ENCODE measurements around the gene PLCH1. TPM values are rescaled to one million over a fixed set of nuclear protein-coding genes. Genes with fewer than 3 reads are reported as not detected.

Gene PLCH1
- total and polyA plus RNA-seq, 5 donors = 1.1 to 6.3 (median 3.4) TPM

- H3K27ac ChIP-seq (ENCODE audit: low read length) = no peak overlapping the region
- ATAC-seq (no peak), DNase-seq (no peak)
- peaks cover 2% of the 10 kb centered on the region for H3K4me1 ChIP-seq (ENCODE audit: control insufficient read depth, insufficient read depth, low read length)
- H3K4me3 ChIP-seq (ENCODE audit: low read length) = no peak overlapping the region
- intact Hi-C loops (cut with DNase I) = no loop called here
- no peaks in the 10 kb centered on the region for H3K9me3 ChIP-seq (ENCODE audit: control insufficient read depth, low read length)
- WGBS = 56% methylated on average over 3 of the region's 3 CpGs
- no peaks in the 10 kb centered on the region for H3K27me3 ChIP-seq (ENCODE audit: control insufficient read depth, insufficient read depth)
Measured at GRCh38 chr3:155334215-155334913, 410.5 kb downstream of the PLCH1 start.

GRCh38 chr3:155332716-155333115, 412.2 kb downstream of the PLCH1 start:
- Histone ChIP-seq H3K4me1 (ENCODE audit: control insufficient read depth, insufficient read depth, low read length) (peaks cover 2% of the 10 kb centered on the region), H3K9me3 (ENCODE audit: control insufficient read depth, low read length) (no peaks in the 10 kb centered on the region), H3K4me3 (ENCODE audit: low read length) (no peak overlapping the region), H3K27me3 (ENCODE audit: control insufficient read depth, insufficient read depth) (no peaks in the 10 kb centered on the region), H3K27ac (ENCODE audit: low read length) (no peak overlapping the region)
- no peak for DNase-seq
- intact Hi-C loops (cut with DNase I) = no loop called here
- 89% methylated on average over 4 of the region's 4 CpGs for WGBS
- no peak for ATAC-seq

GRCh38 chr3:155331078-155331477, 413.8 kb downstream of the PLCH1 start:
- Histone ChIP-seq H3K27ac (ENCODE audit: low read length) (no peak overlapping the region), H3K27me3 (ENCODE audit: control insufficient read depth, insufficient read depth) (no peaks in the 10 kb centered on the region), H3K9me3 (ENCODE audit: control insufficient read depth, low read length) (no peaks in the 10 kb centered on the region), H3K4me1 (ENCODE audit: control insufficient read depth, insufficient read depth, low read length) (peaks cover 2% of the 10 kb centered on the region), H3K4me3 (ENCODE audit: low read length) (no peak overlapping the region)
- no peak for DNase-seq
- no peak for ATAC-seq
- intact Hi-C loops (cut with DNase I) = no loop called here
- 88% methylated on average over 2 of the region's 2 CpGs for WGBS

- no peak overlapping the region for H3K27ac ChIP-seq (ENCODE audit: low read length)
- intact Hi-C loops (cut with DNase I) = no loop called here
- no peak for ATAC-seq
- no peaks in the 10 kb centered on the region for H3K9me3 ChIP-seq (ENCODE audit: control insufficient read depth, low read length)
- no peak overlapping the region for H3K4me3 ChIP-seq (ENCODE audit: low read length)
- no peaks in the 10 kb centered on the region for H3K27me3 ChIP-seq (ENCODE audit: control insufficient read depth, insufficient read depth)
- DNase-seq = no peak
- H3K4me1 ChIP-seq (ENCODE audit: control insufficient read depth, insufficient read depth, low read length) = peaks cover 2% of the 10 kb centered on the region
Measured at GRCh38 chr3:155330370-155330769, 414.5 kb downstream of the PLCH1 start.

GRCh38 chr3:155329513-155330048, 415.3 kb downstream of the PLCH1 start:
- intact Hi-C loops (cut with DNase I) = loop anchor here in 3 of 4 donors (10.0 kb wide), 2 partner anchors 575 to 995 kb away; no protein-coding TSS in a partner anchor

GRCh38 chr3:155327871-155328270, 417.0 kb downstream of the PLCH1 start:
- WGBS = 80% methylated on average over 2 of the region's 2 CpGs
- H3K27me3 ChIP-seq (ENCODE audit: control insufficient read depth, insufficient read depth) = no peaks in the 10 kb centered on the region
- ATAC-seq (no peak), DNase-seq (no peak)
- H3K27ac ChIP-seq (ENCODE audit: low read length) = no peak overlapping the region
- H3K4me3 ChIP-seq (ENCODE audit: low read length) = no peak overlapping the region
- intact Hi-C loops (cut with DNase I) = loop anchor here in 3 of 4 donors (10.0 kb wide), 2 partner anchors 573 to 993 kb away; no protein-coding TSS in a partner anchor
- no peaks in the 10 kb centered on the region for H3K9me3 ChIP-seq (ENCODE audit: control insufficient read depth, low read length)
- H3K4me1 ChIP-seq (ENCODE audit: control insufficient read depth, insufficient read depth, low read length) = no peaks in the 10 kb centered on the region

More at GRCh38 chr3:155329513-155330048, 415.3 kb downstream of the PLCH1 start:
- Histone ChIP-seq H3K27me3 (ENCODE audit: control insufficient read depth, insufficient read depth) (no peaks in the 10 kb centered on the region), H3K4me1 (ENCODE audit: control insufficient read depth, insufficient read depth, low read length) (no peaks in the 10 kb centered on the region), H3K9me3 (ENCODE audit: control insufficient read depth, low read length) (no peaks in the 10 kb centered on the region), H3K4me3 (ENCODE audit: low read length) (no peak overlapping the region), H3K27ac (ENCODE audit: low read length) (no peak overlapping the region)
- DNase-seq (no peak), ATAC-seq (no peak)
- 90% methylated on average over 6 of the region's 6 CpGs for WGBS

- Histone ChIP-seq H3K27ac (ENCODE audit: low read length) (no peak overlapping the region), H3K4me1 (ENCODE audit: control insufficient read depth, insufficient read depth, low read length) (no peaks in the 10 kb centered on the region), H3K27me3 (ENCODE audit: control insufficient read depth, insufficient read depth) (no peaks in the 10 kb centered on the region), H3K4me3 (ENCODE audit: low read length) (no peak overlapping the region), H3K9me3 (ENCODE audit: control insufficient read depth, low read length) (no peaks in the 10 kb centered on the region)
- intact Hi-C loops (cut with DNase I) = loop anchor here in 3 of 4 donors (10.0 kb wide), 2 partner anchors 573 to 993 kb away; no protein-coding TSS in a partner anchor
- WGBS = 93% methylated on average over 1 of the region's 1 CpG
- no peak for ATAC-seq
- DNase-seq = no peak
Measured at GRCh38 chr3:155327430-155327829, 417.4 kb downstream of the PLCH1 start.

GRCh38 chr3:155326901-155327300, 418.0 kb downstream of the PLCH1 start:
- ATAC-seq (no peak), DNase-seq (no peak)
- Histone ChIP-seq H3K9me3 (ENCODE audit: control insufficient read depth, low read length) (no peaks in the 10 kb centered on the region), H3K27ac (ENCODE audit: low read length) (no peak overlapping the region), H3K4me1 (ENCODE audit: control insufficient read depth, insufficient read depth, low read length) (no peaks in the 10 kb centered on the region), H3K4me3 (ENCODE audit: low read length) (no peak overlapping the region), H3K27me3 (ENCODE audit: control insufficient read depth, insufficient read depth) (no peaks in the 10 kb centered on the region)
- 83% methylated on average over 4 of the region's 4 CpGs for WGBS
- intact Hi-C loops (cut with DNase I) = loop anchor here in 3 of 4 donors (10.0 kb wide), 2 partner anchors 572 to 992 kb away; no protein-coding TSS in a partner anchor

- Histone ChIP-seq H3K27ac (ENCODE audit: low read length) (no peak overlapping the region), H3K27me3 (ENCODE audit: control insufficient read depth, insufficient read depth) (no peaks in the 10 kb centered on the region), H3K9me3 (ENCODE audit: control insufficient read depth, low read length) (no peaks in the 10 kb centered on the region), H3K4me1 (ENCODE audit: control insufficient read depth, insufficient read depth, low read length) (no peaks in the 10 kb centered on the region), H3K4me3 (ENCODE audit: low read length) (no peak overlapping the region)
- intact Hi-C loops (cut with DNase I) = loop anchor here in 3 of 4 donors (10.0 kb wide), 2 partner anchors 571 to 991 kb away; no protein-coding TSS in a partner anchor
- 78% methylated on average over 5 of the region's 5 CpGs for WGBS
- ATAC-seq (no peak), DNase-seq (no peak)
Measured at GRCh38 chr3:155326244-155326643, 418.6 kb downstream of the PLCH1 start.

All from right cardiac atrium (tissue), 5 donors.